ENCODE data around the gene IRF1. TPM values are rescaled to one million over a fixed set of nuclear protein-coding genes. Genes with fewer than 3 reads are reported as not detected.

The IRF1 gene
- polyA plus RNA-seq, 1 donor, result 100 TPM

GRCh38 chr5:132474131-132474723 lies 16.3 kb downstream of the IRF1 start:
- H3K36me3 ChIP-seq (ENCODE audit: control insufficient read depth, insufficient read depth, low read length), result no peaks in the 10 kb centered on the region
- H3K27ac ChIP-seq (ENCODE audit: low read length), result peak overlapping the region; percentile 96
- WGBS (ENCODE audit: insufficient coverage, low lambda C conversion rate), result no CpG with 5 or more reads among the region's 3 CpGs
- no peaks in the 10 kb centered on the region for H3K9me3 ChIP-seq (ENCODE audit: control insufficient read depth, low read depth, low read length)
- H3K27me3 ChIP-seq (ENCODE audit: control insufficient read depth, insufficient read depth, low read length), result no peaks in the 10 kb centered on the region
- H3K4me1 ChIP-seq (ENCODE audit: control insufficient read depth, insufficient read depth, low read length), result peaks cover 96% of the 10 kb centered on the region
- no peak for DNase-seq
- H3K4me3 ChIP-seq (ENCODE audit: low read length), result no peak overlapping the region

GRCh38 chr5:132473668-132474067 lies 16.9 kb downstream of the IRF1 start:
- Histone ChIP-seq H3K36me3 (ENCODE audit: control insufficient read depth, insufficient read depth, low read length) (no peaks in the 10 kb centered on the region), H3K27ac (ENCODE audit: low read length) (peak overlapping the region; percentile 96), H3K4me1 (ENCODE audit: control insufficient read depth, insufficient read depth, low read length) (peaks cover 96% of the 10 kb centered on the region), H3K9me3 (ENCODE audit: control insufficient read depth, low read depth, low read length) (no peaks in the 10 kb centered on the region), H3K4me3 (ENCODE audit: low read length) (no peak overlapping the region), H3K27me3 (ENCODE audit: control insufficient read depth, insufficient read depth, low read length) (no peaks in the 10 kb centered on the region)
- no CpG with 5 or more reads among the region's 1 CpG for WGBS (ENCODE audit: insufficient coverage, low lambda C conversion rate)
- no peak for DNase-seq

- peak overlapping the region; percentile 96 for H3K27ac ChIP-seq (ENCODE audit: low read length)
- peak in 1 of 2 donors; percentile 37 for DNase-seq
Observed at GRCh38 chr5:132473019-132473531, 17.5 kb downstream of the IRF1 start.

GRCh38 chr5:132472431-132472830 lies 18.1 kb downstream of the IRF1 start:
- no peak overlapping the region for H3K27ac ChIP-seq (ENCODE audit: low read length)
- no CpG with 5 or more reads among the region's 8 CpGs for WGBS (ENCODE audit: insufficient coverage, low lambda C conversion rate)
- H3K4me3 ChIP-seq (ENCODE audit: low read length), result no peak overlapping the region
- no peak for DNase-seq
- peaks cover 91% of the 10 kb centered on the region for H3K4me1 ChIP-seq (ENCODE audit: control insufficient read depth, insufficient read depth, low read length)
- no peaks in the 10 kb centered on the region for H3K9me3 ChIP-seq (ENCODE audit: control insufficient read depth, low read depth, low read length)
- no peaks in the 10 kb centered on the region for H3K27me3 ChIP-seq (ENCODE audit: control insufficient read depth, insufficient read depth, low read length)
- no peaks in the 10 kb centered on the region for H3K36me3 ChIP-seq (ENCODE audit: control insufficient read depth, insufficient read depth, low read length)

More at GRCh38 chr5:132473019-132473531, 17.5 kb downstream of the IRF1 start:
- H3K27me3 ChIP-seq (ENCODE audit: control insufficient read depth, insufficient read depth, low read length), result no peaks in the 10 kb centered on the region
- H3K36me3 ChIP-seq (ENCODE audit: control insufficient read depth, insufficient read depth, low read length), result no peaks in the 10 kb centered on the region
- WGBS (ENCODE audit: insufficient coverage, low lambda C conversion rate), result no CpG with 5 or more reads among the region's 8 CpGs
- no peaks in the 10 kb centered on the region for H3K9me3 ChIP-seq (ENCODE audit: control insufficient read depth, low read depth, low read length)
- H3K4me3 ChIP-seq (ENCODE audit: low read length), result no peak overlapping the region
- peaks cover 94% of the 10 kb centered on the region for H3K4me1 ChIP-seq (ENCODE audit: control insufficient read depth, insufficient read depth, low read length)

GRCh38 chr5:132471944-132472343 lies 18.6 kb downstream of the IRF1 start:
- WGBS (ENCODE audit: insufficient coverage, low lambda C conversion rate), result no CpG with 5 or more reads among the region's 7 CpGs
- no peak overlapping the region for H3K27ac ChIP-seq (ENCODE audit: low read length)
- H3K4me3 ChIP-seq (ENCODE audit: low read length), result no peak overlapping the region
- no peaks in the 10 kb centered on the region for H3K36me3 ChIP-seq (ENCODE audit: control insufficient read depth, insufficient read depth, low read length)
- no peaks in the 10 kb centered on the region for H3K27me3 ChIP-seq (ENCODE audit: control insufficient read depth, insufficient read depth, low read length)
- peaks cover 91% of the 10 kb centered on the region for H3K4me1 ChIP-seq (ENCODE audit: control insufficient read depth, insufficient read depth, low read length)
- no peak for DNase-seq
- no peaks in the 10 kb centered on the region for H3K9me3 ChIP-seq (ENCODE audit: control insufficient read depth, low read depth, low read length)

- no peaks in the 10 kb centered on the region for H3K36me3 ChIP-seq (ENCODE audit: control insufficient read depth, insufficient read depth, low read length)
- WGBS (ENCODE audit: insufficient coverage, low lambda C conversion rate), result no CpG with 5 or more reads among the region's 2 CpGs
- H3K4me1 ChIP-seq (ENCODE audit: control insufficient read depth, insufficient read depth, low read length), result peaks cover 91% of the 10 kb centered on the region
- peak overlapping the region; percentile 69 for H3K27ac ChIP-seq (ENCODE audit: low read length)
- H3K9me3 ChIP-seq (ENCODE audit: control insufficient read depth, low read depth, low read length), result no peaks in the 10 kb centered on the region
- peak in 1 of 2 donors; percentile 32 for DNase-seq
- no peaks in the 10 kb centered on the region for H3K27me3 ChIP-seq (ENCODE audit: control insufficient read depth, insufficient read depth, low read length)
- H3K4me3 ChIP-seq (ENCODE audit: low read length), result no peak overlapping the region
Observed at GRCh38 chr5:132471151-132471907, 19.2 kb downstream of the IRF1 start.

- Histone ChIP-seq H3K27ac (ENCODE audit: low read length) (peak overlapping the region; percentile 69), H3K4me3 (ENCODE audit: low read length) (no peak overlapping the region), H3K36me3 (ENCODE audit: control insufficient read depth, insufficient read depth, low read length) (no peaks in the 10 kb centered on the region), H3K9me3 (ENCODE audit: control insufficient read depth, low read depth, low read length) (no peaks in the 10 kb centered on the region), H3K27me3 (ENCODE audit: control insufficient read depth, insufficient read depth, low read length) (no peaks in the 10 kb centered on the region), H3K4me1 (ENCODE audit: control insufficient read depth, insufficient read depth, low read length) (peaks cover 87% of the 10 kb centered on the region)
- DNase-seq, result no peak
- WGBS (ENCODE audit: insufficient coverage, low lambda C conversion rate), result no CpG with 5 or more reads among the region's 1 CpG
Observed at GRCh38 chr5:132470596-132470995, 20.0 kb downstream of the IRF1 start.

GRCh38 chr5:132470010-132470392 lies 20.6 kb downstream of the IRF1 start:
- peak in 1 of 2 donors; percentile 24 for DNase-seq
- no peaks in the 10 kb centered on the region for H3K27me3 ChIP-seq (ENCODE audit: control insufficient read depth, insufficient read depth, low read length)

GRCh38 chr5:132469380-132470009 lies 21.1 kb downstream of the IRF1 start:
- Histone ChIP-seq H3K4me1 (ENCODE audit: control insufficient read depth, insufficient read depth, low read length) (peaks cover 86% of the 10 kb centered on the region), H3K9me3 (ENCODE audit: control insufficient read depth, low read depth, low read length) (no peaks in the 10 kb centered on the region), H3K27me3 (ENCODE audit: control insufficient read depth, insufficient read depth, low read length) (no peaks in the 10 kb centered on the region), H3K27ac (ENCODE audit: low read length) (peak overlapping the region; percentile 69), H3K4me3 (ENCODE audit: low read length) (no peak overlapping the region), H3K36me3 (ENCODE audit: control insufficient read depth, insufficient read depth, low read length) (no peaks in the 10 kb centered on the region)
- DNase-seq, result no peak
- WGBS (ENCODE audit: insufficient coverage, low lambda C conversion rate), result no CpG with 5 or more reads among the region's 6 CpGs

More at GRCh38 chr5:132470010-132470392, 20.6 kb downstream of the IRF1 start:
- Histone ChIP-seq H3K4me3 (ENCODE audit: low read length) (no peak overlapping the region), H3K27ac (ENCODE audit: low read length) (peak overlapping the region; percentile 69), H3K4me1 (ENCODE audit: control insufficient read depth, insufficient read depth, low read length) (peaks cover 86% of the 10 kb centered on the region), H3K9me3 (ENCODE audit: control insufficient read depth, low read depth, low read length) (no peaks in the 10 kb centered on the region), H3K36me3 (ENCODE audit: control insufficient read depth, insufficient read depth, low read length) (no peaks in the 10 kb centered on the region)
- WGBS (ENCODE audit: insufficient coverage, low lambda C conversion rate), result 12% methylated on average over 3 of the region's 4 CpGs

GRCh38 chr5:132468656-132469379 lies 21.8 kb downstream of the IRF1 start:
- WGBS (ENCODE audit: insufficient coverage, low lambda C conversion rate), result no CpG with 5 or more reads among the region's 3 CpGs
- no peaks in the 10 kb centered on the region for H3K36me3 ChIP-seq (ENCODE audit: control insufficient read depth, insufficient read depth, low read length)
- peaks cover 86% of the 10 kb centered on the region for H3K4me1 ChIP-seq (ENCODE audit: control insufficient read depth, insufficient read depth, low read length)
- no peaks in the 10 kb centered on the region for H3K9me3 ChIP-seq (ENCODE audit: control insufficient read depth, low read depth, low read length)
- H3K27ac ChIP-seq (ENCODE audit: low read length), result peak overlapping the region; percentile 69
- H3K27me3 ChIP-seq (ENCODE audit: control insufficient read depth, insufficient read depth, low read length), result no peaks in the 10 kb centered on the region
- no peak for DNase-seq
- H3K4me3 ChIP-seq (ENCODE audit: low read length), result no peak overlapping the region
